SH-SY5Y (cell line): ENCODE data around the gene BMPR1B.

ENCODE experiments used
- GATA2 ChIP-seq: IDR thresholded peaks from 2 replicates; pipeline ENCODE4 v1.6.1; 2011; ENCODE audit warnings: mild to moderate bottlenecking, low read depth, low read length
- GATA3 ChIP-seq: IDR thresholded peaks from 2 replicates; pipeline ENCODE4 v1.6.1; 2011; ENCODE audit warnings: low read depth, mild to moderate bottlenecking, low read length, moderate library complexity

DNA sequence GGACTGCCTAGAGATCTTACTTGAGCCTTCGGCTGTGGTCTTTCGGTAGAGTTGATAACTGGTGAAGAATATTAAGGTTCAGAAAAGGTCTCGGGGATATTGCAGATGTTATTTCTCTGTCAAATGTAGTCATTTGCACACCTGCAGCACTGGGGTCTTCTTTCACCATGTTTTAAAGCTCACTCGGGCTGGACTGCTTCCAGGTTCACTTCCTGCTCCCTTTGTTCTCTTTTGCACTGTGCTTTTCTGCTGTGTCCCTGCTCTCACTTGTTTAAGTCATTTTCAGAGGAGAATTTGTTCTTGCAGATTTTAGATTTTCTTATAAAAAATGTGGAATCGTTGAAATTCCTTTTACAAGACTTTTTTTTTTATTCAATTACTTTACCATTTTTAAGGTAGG, 68.5 kb downstream of the BMPR1B start:
- TF ChIP-seq GATA3, result no peak
- TF ChIP-seq GATA2, result no peak
